LNCAP (cell line): ENCODE measurements around the gene MAGI1.

Source experiments
- CTCF ChIP-seq: fragments of 450-650 bp; IDR thresholded peaks from 2 replicates; pipeline ENCODE4 v1.5.1; 2017; ENCODE audit warnings: mild to moderate bottlenecking

MAGI1 gene

GRCh38 chr3:65557899-65558564 is 480.7 kb downstream of the MAGI1 start:
- no peak for TF ChIP-seq CTCF

GRCh38 chr3:65556934-65557577 is 481.7 kb downstream of the MAGI1 start:
- no peak for TF ChIP-seq CTCF

GRCh38 chr3:65552434-65552833 is 486.3 kb downstream of the MAGI1 start:
- no peak for TF ChIP-seq CTCF

- no peak for TF ChIP-seq CTCF
Measured at GRCh38 chr3:65551945-65552344, 486.8 kb downstream of the MAGI1 start.

GRCh38 chr3:65550137-65550536 is 488.6 kb downstream of the MAGI1 start:
- TF ChIP-seq CTCF, result no peak

GRCh38 chr3:65549626-65549959 is 489.1 kb downstream of the MAGI1 start:
- no peak for TF ChIP-seq CTCF

- no peak for TF ChIP-seq CTCF
Measured at GRCh38 chr3:65548848-65549625, 489.7 kb downstream of the MAGI1 start.
